ENCODE measurements around the gene NXN.

The NXN gene

DNA sequence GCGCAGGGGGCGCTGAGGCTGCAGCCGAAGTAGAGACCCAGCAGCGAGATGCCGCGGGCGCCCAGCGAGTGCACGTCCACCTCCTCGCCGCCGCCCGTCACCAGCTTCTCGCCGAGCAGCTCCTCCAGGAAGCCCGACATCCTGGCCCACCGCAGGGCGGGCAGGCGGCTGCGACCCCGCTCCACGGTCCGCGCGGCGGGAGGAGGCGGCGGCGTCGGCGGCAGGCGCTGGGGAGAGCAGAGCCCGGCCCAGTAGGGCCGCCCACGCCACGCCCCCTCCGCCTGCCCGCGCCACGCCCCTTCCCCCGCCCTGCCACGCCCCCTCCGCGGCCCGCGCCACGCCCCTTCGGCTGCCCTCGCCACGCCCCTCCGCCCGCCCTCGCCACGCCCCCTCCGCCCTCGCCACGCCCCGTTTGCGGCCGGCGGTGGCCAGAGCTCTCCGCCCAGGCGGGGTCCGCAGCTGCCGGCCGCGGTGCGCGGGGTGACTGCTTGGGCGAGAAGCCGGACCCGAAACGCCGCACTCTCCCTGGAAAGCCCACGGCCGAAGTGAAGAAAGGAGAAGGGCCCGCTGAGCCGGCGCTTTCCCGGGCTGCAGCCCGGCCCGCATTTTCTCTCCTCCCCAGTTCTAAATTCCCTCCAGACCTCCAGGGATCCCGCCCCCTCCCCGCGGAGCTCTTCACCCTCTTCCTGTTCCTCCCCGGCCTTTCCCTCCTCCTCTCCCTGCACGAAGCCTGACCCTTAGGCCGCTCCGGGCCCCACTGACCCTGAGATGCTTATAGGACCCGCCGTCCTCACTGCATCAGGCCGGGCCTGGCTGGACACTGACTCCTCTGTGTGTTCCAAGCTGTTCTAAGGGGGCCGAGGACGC, at the start of gene NXN:
Gene NXN, minus strand, starts transcription at position 238 of the 867 bp plus-strand sequence.
- DNase-seq, result peak; percentile 88

GRCh38 chr17:1027044-1027443, 47.5 kb upstream of the NXN start:
- DNase-seq, result no peak

GRCh38 chr17:1026599-1026975, 47.0 kb upstream of the NXN start:
- no peak for DNase-seq

- DNase-seq, result no peak
Measured at GRCh38 chr17:1025733-1026598, 46.4 kb upstream of the NXN start.

GRCh38 chr17:1024076-1024475, 44.5 kb upstream of the NXN start:
- no peak for DNase-seq

- DNase-seq, result no peak
Measured at GRCh38 chr17:1022278-1023024, 42.9 kb upstream of the NXN start.

GRCh38 chr17:1021147-1021546, 41.6 kb upstream of the NXN start:
- no peak for DNase-seq

DNA sequence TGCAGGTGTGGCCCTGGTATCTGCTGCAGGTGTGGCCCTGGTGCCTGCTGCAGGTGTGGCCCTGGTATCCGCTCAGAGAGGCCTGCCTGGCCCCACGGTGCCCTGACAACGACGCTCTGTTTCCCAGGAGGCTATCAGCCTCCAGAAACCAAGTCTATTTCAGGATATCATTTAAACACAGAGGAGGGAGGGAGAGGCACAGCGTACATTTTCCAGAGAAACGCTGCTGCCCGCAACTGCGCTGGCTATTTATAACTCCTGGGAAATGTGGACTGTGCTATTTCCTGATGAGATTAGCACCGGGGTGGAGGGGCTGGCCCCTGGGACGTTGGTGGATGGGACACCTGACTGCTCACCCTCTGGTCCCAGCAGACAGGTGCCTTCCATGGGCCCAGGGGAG, 39.9 kb upstream of the NXN start:
- no peak for DNase-seq

DNA sequence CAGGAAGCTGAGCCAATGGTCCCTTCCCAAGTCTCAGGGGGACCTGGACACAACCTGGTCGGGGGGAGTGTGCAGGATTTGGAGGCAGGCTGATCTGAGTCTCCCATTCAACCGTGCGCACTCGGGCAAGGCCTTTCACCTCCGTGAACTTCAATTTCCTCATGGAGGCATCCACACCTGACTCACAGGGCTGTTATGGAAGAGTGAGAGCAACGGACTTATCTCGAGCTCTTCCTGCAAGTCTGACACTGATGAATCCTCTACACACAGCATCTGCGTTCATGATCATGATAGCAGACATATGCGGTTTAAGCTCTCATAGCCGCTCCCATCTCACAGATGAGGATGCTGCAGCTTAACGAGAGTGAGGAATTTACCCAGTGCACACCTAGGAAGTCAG, 39.0 kb upstream of the NXN start:
- DNase-seq, result no peak

- DNase-seq, result no peak
Measured at GRCh38 chr17:1013729-1014090, 34.1 kb upstream of the NXN start.

- DNase-seq, result no peak
Measured at GRCh38 chr17:1012823-1013728, 33.5 kb upstream of the NXN start.

GRCh38 chr17:1011760-1012735, 32.5 kb upstream of the NXN start:
- DNase-seq, result no peak

GRCh38 chr17:1011138-1011537, 31.6 kb upstream of the NXN start:
- no peak for DNase-seq

GRCh38 chr17:1010586-1010985, 31.0 kb upstream of the NXN start:
- no peak for DNase-seq

DNA sequence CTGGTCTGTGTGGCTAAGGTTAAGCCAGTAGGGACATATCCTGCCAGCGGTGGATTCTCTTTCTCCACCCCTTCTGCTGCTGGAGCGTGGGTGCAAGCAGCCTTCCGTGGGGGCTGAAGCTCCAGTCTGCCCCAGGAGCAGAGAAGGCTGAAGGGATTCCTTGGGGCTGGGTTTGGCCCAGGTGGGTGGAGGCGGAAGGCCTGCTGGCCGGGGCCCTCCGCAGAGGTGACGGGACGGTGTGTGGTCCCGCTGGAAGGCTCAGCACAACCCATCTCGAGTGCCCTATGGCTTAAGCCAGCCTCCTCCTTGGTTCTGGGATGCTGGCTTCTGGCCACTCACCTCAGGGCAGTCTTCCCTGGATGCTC, 30.5 kb upstream of the NXN start:
- no peak for DNase-seq

- no peak for DNase-seq
Measured at GRCh38 chr17:1009229-1010085, 29.9 kb upstream of the NXN start.

- DNase-seq, result no peak
Measured at GRCh38 chr17:1008008-1008761, 28.6 kb upstream of the NXN start.

- no peak for DNase-seq
Measured at GRCh38 chr17:1007310-1008007, 27.9 kb upstream of the NXN start.

DNA sequence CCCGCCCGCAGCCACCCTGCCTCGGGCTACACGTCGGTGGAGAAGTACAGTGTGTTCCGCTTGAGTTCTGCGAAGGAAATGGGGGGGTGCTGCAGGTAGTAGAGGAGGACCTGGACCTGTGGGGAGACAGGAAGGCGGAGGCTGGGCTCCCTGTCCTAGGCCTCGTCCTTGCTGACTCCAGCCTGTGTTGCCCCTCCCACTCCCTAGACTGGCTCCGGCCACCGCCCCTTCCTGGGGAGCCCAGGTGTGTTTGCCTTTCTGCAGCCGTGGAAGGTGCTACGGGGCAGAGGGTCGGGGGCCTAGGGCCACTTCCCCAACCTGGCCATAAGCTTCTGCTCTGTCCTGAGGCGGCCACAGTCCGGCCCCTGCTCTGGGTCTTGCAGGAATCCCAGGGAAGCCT, 26.5 kb upstream of the NXN start:
- no peak for DNase-seq

Measured in CD4-positive, alpha-beta T cell treated with Interleukin-6 for 4 hours (primary cell).